Measurements from ENCODE around the gene ARID3A. TPM values are rescaled to one million over a fixed set of nuclear protein-coding genes. Genes with fewer than 3 reads are reported as not detected.

The ARID3A gene
- total RNA-seq, 2 experiments from 2014 or later: 25.1 to 36.0 TPM

- H3K36me3 Mint-ChIP-seq (ENCODE audit: low read depth): peaks cover 3% of the 10 kb centered on the region
- H3K9me3 Mint-ChIP-seq (ENCODE audit: low read depth): no peaks in the 10 kb centered on the region
- H3K4me1 Mint-ChIP-seq: peaks cover 14% of the 10 kb centered on the region
- ChIA-PET CTCF (no interaction called here), POLR2A (no interaction called here)
- DNase-seq (no peak), ATAC-seq (no peak)
- H3K27ac Mint-ChIP-seq: no peak overlapping the region
- no peak overlapping the region for H3K4me3 Mint-ChIP-seq
- intact Hi-C loops (cut with DNase I, micrococcal nuclease): no loop called here
- H3K27me3 Mint-ChIP-seq: no peaks in the 10 kb centered on the region
Measured at GRCh38 chr19:944663-945241, 18.9 kb downstream of the ARID3A start.

- intact Hi-C loops (cut with DNase I, micrococcal nuclease): no loop called here
- peaks cover 6% of the 10 kb centered on the region for H3K4me1 Mint-ChIP-seq
- no peaks in the 10 kb centered on the region for H3K36me3 Mint-ChIP-seq (ENCODE audit: low read depth)
- no peaks in the 10 kb centered on the region for H3K9me3 Mint-ChIP-seq (ENCODE audit: low read depth)
- no peak overlapping the region for H3K27ac Mint-ChIP-seq
- ChIA-PET CTCF (no interaction called here), POLR2A (no interaction called here)
- H3K4me3 Mint-ChIP-seq: no peak overlapping the region
- H3K27me3 Mint-ChIP-seq: no peaks in the 10 kb centered on the region
- ATAC-seq (no peak), DNase-seq (no peak)
Measured at GRCh38 chr19:945401-946252, 19.8 kb downstream of the ARID3A start.

- intact Hi-C loops (cut with DNase I, micrococcal nuclease): no loop called here
- H3K4me1 Mint-ChIP-seq: no peaks in the 10 kb centered on the region
Measured at GRCh38 chr19:947090-947706, 21.4 kb downstream of the ARID3A start.

GRCh38 chr19:947707-948539 is 22.1 kb downstream of the ARID3A start:
- Mint-ChIP-seq H3K27me3 (no peaks in the 10 kb centered on the region), H3K27ac (no peak overlapping the region), H3K4me3 (no peak overlapping the region), H3K9me3 (ENCODE audit: low read depth) (no peaks in the 10 kb centered on the region), H3K4me1 (no peaks in the 10 kb centered on the region), H3K36me3 (ENCODE audit: low read depth) (no peaks in the 10 kb centered on the region)
- ChIA-PET POLR2A (interaction anchor here (0.6 kb wide), 1 partner anchor 148 kb away, joined by 9 read pairs; no protein-coding TSS in a partner anchor), CTCF (no interaction called here)
- intact Hi-C loops (cut with DNase I, micrococcal nuclease): no loop called here
- DNase-seq (no peak), ATAC-seq (no peak)

More at GRCh38 chr19:947090-947706, 21.4 kb downstream of the ARID3A start:
- no peak for ATAC-seq
- Mint-ChIP-seq H3K36me3 (ENCODE audit: low read depth) (no peaks in the 10 kb centered on the region), H3K27me3 (no peaks in the 10 kb centered on the region), H3K9me3 (ENCODE audit: low read depth) (no peaks in the 10 kb centered on the region), H3K27ac (no peak overlapping the region), H3K4me3 (no peak overlapping the region)
- CTCF ChIA-PET: no interaction called here
- POLR2A ChIA-PET: interaction anchor here (0.6 kb wide), 1 partner anchor 148 kb away, joined by 9 read pairs; no protein-coding TSS in a partner anchor
- DNase-seq: no peak

GRCh38 chr19:948842-949496 is 23.1 kb downstream of the ARID3A start:
- no peaks in the 10 kb centered on the region for H3K36me3 Mint-ChIP-seq (ENCODE audit: low read depth)
- no peaks in the 10 kb centered on the region for H3K4me1 Mint-ChIP-seq
- CTCF ChIA-PET: no interaction called here
- no peak overlapping the region for H3K27ac Mint-ChIP-seq
- no peak for ATAC-seq
- no peak for DNase-seq
- H3K9me3 Mint-ChIP-seq (ENCODE audit: low read depth): no peaks in the 10 kb centered on the region
- H3K4me3 Mint-ChIP-seq: no peak overlapping the region
- POLR2A ChIA-PET: no interaction called here
- H3K27me3 Mint-ChIP-seq: no peaks in the 10 kb centered on the region
- intact Hi-C loops (cut with DNase I, micrococcal nuclease): no loop called here

- DNase-seq (no peak), ATAC-seq (no peak)
- Mint-ChIP-seq H3K27ac (no peak overlapping the region), H3K36me3 (ENCODE audit: low read depth) (no peaks in the 10 kb centered on the region), H3K27me3 (no peaks in the 10 kb centered on the region), H3K9me3 (ENCODE audit: low read depth) (no peaks in the 10 kb centered on the region), H3K4me3 (no peak overlapping the region), H3K4me1 (no peaks in the 10 kb centered on the region)
- POLR2A ChIA-PET: no interaction called here
- CTCF ChIA-PET: no interaction called here
- intact Hi-C loops (cut with DNase I, micrococcal nuclease): no loop called here
Measured at GRCh38 chr19:950352-951066, 24.7 kb downstream of the ARID3A start.

- Mint-ChIP-seq H3K4me3 (no peak overlapping the region), H3K36me3 (ENCODE audit: low read depth) (no peaks in the 10 kb centered on the region), H3K27me3 (no peaks in the 10 kb centered on the region), H3K4me1 (no peaks in the 10 kb centered on the region), H3K27ac (no peak overlapping the region), H3K9me3 (ENCODE audit: low read depth) (no peaks in the 10 kb centered on the region)
- no peak for DNase-seq
- no peak for ATAC-seq
- intact Hi-C loops (cut with DNase I, micrococcal nuclease): no loop called here
- CTCF ChIA-PET: no interaction called here
- POLR2A ChIA-PET: no interaction called here
Measured at GRCh38 chr19:952049-952679, 26.3 kb downstream of the ARID3A start.

- Mint-ChIP-seq H3K36me3 (ENCODE audit: low read depth) (no peaks in the 10 kb centered on the region), H3K4me1 (no peaks in the 10 kb centered on the region), H3K27me3 (no peaks in the 10 kb centered on the region), H3K4me3 (no peak overlapping the region), H3K9me3 (ENCODE audit: low read depth) (no peaks in the 10 kb centered on the region), H3K27ac (no peak overlapping the region)
- intact Hi-C loops (cut with DNase I, micrococcal nuclease): no loop called here
- ChIA-PET POLR2A (no interaction called here), CTCF (no interaction called here)
- no peak for DNase-seq
- no peak for ATAC-seq
Measured at GRCh38 chr19:952680-953444, 27.0 kb downstream of the ARID3A start.

- H3K27me3 Mint-ChIP-seq: no peaks in the 10 kb centered on the region
- ChIA-PET POLR2A (no interaction called here), CTCF (interaction anchor here (0.6 kb wide), 1 partner anchor 1425 kb away, joined by 3 read pairs; no protein-coding TSS in a partner anchor)
- H3K27ac Mint-ChIP-seq: no peak overlapping the region
- no peaks in the 10 kb centered on the region for H3K9me3 Mint-ChIP-seq (ENCODE audit: low read depth)
- intact Hi-C loops (cut with DNase I, micrococcal nuclease): no loop called here
- DNase-seq (no peak), ATAC-seq (no peak)
- H3K4me3 Mint-ChIP-seq: no peak overlapping the region
- no peaks in the 10 kb centered on the region for H3K4me1 Mint-ChIP-seq
- no peaks in the 10 kb centered on the region for H3K36me3 Mint-ChIP-seq (ENCODE audit: low read depth)
Measured at GRCh38 chr19:953445-954271, 27.8 kb downstream of the ARID3A start.

Measured in activated CD4-positive, alpha-beta T cell treated with anti-CD3 and anti-CD28 coated beads for 36 hours (primary cell).